Neutrophil (primary cell): ENCODE measurements around the gene SSR3.
"Not testable (repeated sequence)": the region's sequence is repeated elsewhere in the genome, so short reads cannot be mapped to it uniquely, and the experiment has no call there.

Source experiments
- H3K27ac ChIP-seq: fragments of 200-600 bp; sonication (generic); 2 replicates; pipeline ENCODE4 v1.5.1; 2016; ENCODE audit warnings: mild to moderate bottlenecking, moderate library complexity
- H3K27me3 ChIP-seq: fragments of 200-600 bp; sonication (generic); 2 replicates; pipeline ENCODE4 v1.6.0; 2016; ENCODE audit warnings: mild to moderate bottlenecking
- H3K36me3 ChIP-seq: fragments of 200-600 bp; sonication (generic); 2 replicates; pipeline ENCODE4 v1.5.1; 2017
- H3K4me1 ChIP-seq, 2 experiments: fragments of 200-600 bp in 1 of 2; sonication (generic) in 1 of 2; 1 replicate in 1 of 2; 2 replicates in 1 of 2; pipeline versions ENCODE4 v1.5.1 to v1.6.1; 2013 to 2016; ENCODE audit warnings: low read depth in 1 of 2, low read length in 1 of 2, mild to moderate bottlenecking in 1 of 2, moderate library complexity in 1 of 2; ENCODE audit not compliant: control insufficient read depth in 1 of 2, insufficient read depth in 1 of 2
- H3K4me3 ChIP-seq, 2 experiments: fragments of 200-600 bp in 1 of 2; sonication (generic) in 1 of 2; 1 replicate in 1 of 2; 2 replicates in 1 of 2; pipeline ENCODE4 v1.5.1; 2013 to 2016; ENCODE audit warnings: low read depth in 1 of 2, low read length in 1 of 2, mild to moderate bottlenecking in 1 of 2, moderate library complexity in 1 of 2
- H3K9me3 ChIP-seq: fragments of 200-600 bp; sonication (generic); 2 replicates; pipeline ENCODE4 v1.5.1; 2016
- TF ChIP-seq, protein P1 (sequence below): fragments of 200-600 bp; sonication (generic); IDR thresholded peaks from 2 replicates; pipeline ENCODE4 v1.5.1; 2016; ENCODE audit warnings: antibody characterized with exemption

The SSR3 gene

DNA sequence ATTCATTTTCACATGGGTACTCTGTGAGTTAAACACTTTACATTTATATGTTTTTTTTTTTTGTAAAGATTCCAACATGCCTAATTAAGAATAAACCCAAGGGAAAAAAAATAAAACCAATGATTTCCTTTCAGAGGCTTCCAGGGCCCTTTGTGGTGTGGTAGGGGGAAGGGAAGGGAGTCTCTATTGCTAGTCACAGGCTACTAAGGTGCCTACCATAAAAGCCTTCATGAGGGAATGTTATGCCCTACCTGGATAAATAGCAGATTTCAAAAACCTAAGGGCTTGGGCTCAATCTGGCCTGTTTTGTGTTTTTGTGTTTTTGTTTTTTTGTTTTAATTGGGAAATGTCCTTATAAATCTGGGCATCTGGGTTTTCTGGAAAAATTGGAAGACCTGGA lies 38.9 kb upstream of the SSR3 start:
- no peaks in the 10 kb centered on the region for H3K9me3 ChIP-seq
- H3K36me3 ChIP-seq: no peaks in the 10 kb centered on the region
- no peak overlapping the region for H3K27ac ChIP-seq
- TF ChIP-seq, protein P1, sequence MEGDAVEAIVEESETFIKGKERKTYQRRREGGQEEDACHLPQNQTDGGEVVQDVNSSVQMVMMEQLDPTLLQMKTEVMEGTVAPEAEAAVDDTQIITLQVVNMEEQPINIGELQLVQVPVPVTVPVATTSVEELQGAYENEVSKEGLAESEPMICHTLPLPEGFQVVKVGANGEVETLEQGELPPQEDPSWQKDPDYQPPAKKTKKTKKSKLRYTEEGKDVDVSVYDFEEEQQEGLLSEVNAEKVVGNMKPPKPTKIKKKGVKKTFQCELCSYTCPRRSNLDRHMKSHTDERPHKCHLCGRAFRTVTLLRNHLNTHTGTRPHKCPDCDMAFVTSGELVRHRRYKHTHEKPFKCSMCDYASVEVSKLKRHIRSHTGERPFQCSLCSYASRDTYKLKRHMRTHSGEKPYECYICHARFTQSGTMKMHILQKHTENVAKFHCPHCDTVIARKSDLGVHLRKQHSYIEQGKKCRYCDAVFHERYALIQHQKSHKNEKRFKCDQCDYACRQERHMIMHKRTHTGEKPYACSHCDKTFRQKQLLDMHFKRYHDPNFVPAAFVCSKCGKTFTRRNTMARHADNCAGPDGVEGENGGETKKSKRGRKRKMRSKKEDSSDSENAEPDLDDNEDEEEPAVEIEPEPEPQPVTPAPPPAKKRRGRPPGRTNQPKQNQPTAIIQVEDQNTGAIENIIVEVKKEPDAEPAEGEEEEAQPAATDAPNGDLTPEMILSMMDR: no peak
- peaks cover 5 to 15% of the 10 kb centered on the region in 2 experiments for H3K4me1 ChIP-seq
- H3K4me3 ChIP-seq: no peak overlapping the region
- H3K27me3 ChIP-seq: no peaks in the 10 kb centered on the region

GRCh38 chr3:156589806-156590205 lies 34.9 kb upstream of the SSR3 start:
- peaks cover 33 to 45% of the 10 kb centered on the region in 2 experiments for H3K4me1 ChIP-seq

GRCh38 chr3:156587760-156588069 lies 32.8 kb upstream of the SSR3 start:
- no peaks in the 10 kb centered on the region for H3K36me3 ChIP-seq
- H3K4me1 ChIP-seq: peaks cover 40 to 53% of the 10 kb centered on the region in 2 experiments
- TF ChIP-seq, protein P1: no peak
- no peaks in the 10 kb centered on the region for H3K9me3 ChIP-seq
- peak overlapping the region; percentile 83 for H3K27ac ChIP-seq
- H3K4me3 ChIP-seq: no peak overlapping the region
- H3K27me3 ChIP-seq: no peaks in the 10 kb centered on the region

More at GRCh38 chr3:156589806-156590205, 34.9 kb upstream of the SSR3 start:
- H3K27me3 ChIP-seq, H3K36me3 ChIP-seq, H3K9me3 ChIP-seq, H3K4me3 ChIP-seq: not testable (repeated sequence)
- peak overlapping the region; percentile 16 for H3K27ac ChIP-seq

DNA sequence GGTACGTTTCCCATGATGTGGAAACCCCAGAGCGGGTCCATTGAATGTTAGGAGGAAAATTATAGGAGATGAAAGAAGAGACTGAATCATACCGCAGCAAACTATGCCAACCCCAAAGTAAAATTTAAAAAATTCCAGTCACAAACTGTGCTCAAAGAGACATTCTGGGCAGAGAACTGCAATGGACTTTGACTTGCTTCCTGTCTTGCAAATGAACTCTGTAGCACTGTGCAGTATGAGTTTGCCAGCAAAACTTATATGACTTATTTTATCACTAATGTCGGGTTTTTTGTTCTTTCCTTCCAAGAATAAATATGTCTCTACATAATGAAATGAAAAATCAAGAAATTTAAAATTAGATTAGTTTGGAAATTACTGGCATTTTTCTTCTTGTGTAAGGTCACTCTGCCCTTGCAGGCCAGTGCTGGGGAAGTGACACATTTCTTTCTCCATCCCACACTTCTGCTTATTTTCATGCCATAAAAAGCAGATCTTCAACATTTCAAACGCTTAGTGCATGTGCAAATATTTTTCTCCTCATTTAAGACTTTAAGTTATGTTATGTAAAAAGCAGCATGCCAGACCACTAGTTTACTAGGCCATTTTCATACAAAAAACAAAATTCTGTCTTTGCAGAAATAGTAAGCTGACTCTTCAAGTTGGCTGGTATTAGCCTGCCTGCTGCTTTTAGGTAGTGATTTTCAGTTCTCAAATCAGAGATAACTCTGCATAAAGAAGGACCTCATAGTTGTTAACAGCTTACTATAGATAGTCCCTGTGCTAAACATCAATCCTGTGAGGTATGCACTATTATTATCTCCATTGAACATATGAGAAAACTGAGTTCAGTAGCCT lies 32.2 kb upstream of the SSR3 start:
- TF ChIP-seq, protein P1: no peak
- Histone ChIP-seq H3K9me3 (no peaks in the 10 kb centered on the region), H3K4me1 (peaks cover 40 to 53% of the 10 kb centered on the region in 2 experiments), H3K27me3 (no peaks in the 10 kb centered on the region), H3K36me3 (no peaks in the 10 kb centered on the region), H3K27ac (peak overlapping the region; percentile 83), H3K4me3 (no peak overlapping the region)

GRCh38 chr3:156583469-156583868 lies 28.6 kb upstream of the SSR3 start:
- TF ChIP-seq, protein P1: no peak
- no peaks in the 10 kb centered on the region for H3K36me3 ChIP-seq
- no peaks in the 10 kb centered on the region for H3K27me3 ChIP-seq
- peak overlapping the region; percentile 32 for H3K27ac ChIP-seq
- peaks cover 32 to 42% of the 10 kb centered on the region in 2 experiments for H3K4me1 ChIP-seq
- H3K4me3 ChIP-seq: no peak overlapping the region
- no peaks in the 10 kb centered on the region for H3K9me3 ChIP-seq

DNA sequence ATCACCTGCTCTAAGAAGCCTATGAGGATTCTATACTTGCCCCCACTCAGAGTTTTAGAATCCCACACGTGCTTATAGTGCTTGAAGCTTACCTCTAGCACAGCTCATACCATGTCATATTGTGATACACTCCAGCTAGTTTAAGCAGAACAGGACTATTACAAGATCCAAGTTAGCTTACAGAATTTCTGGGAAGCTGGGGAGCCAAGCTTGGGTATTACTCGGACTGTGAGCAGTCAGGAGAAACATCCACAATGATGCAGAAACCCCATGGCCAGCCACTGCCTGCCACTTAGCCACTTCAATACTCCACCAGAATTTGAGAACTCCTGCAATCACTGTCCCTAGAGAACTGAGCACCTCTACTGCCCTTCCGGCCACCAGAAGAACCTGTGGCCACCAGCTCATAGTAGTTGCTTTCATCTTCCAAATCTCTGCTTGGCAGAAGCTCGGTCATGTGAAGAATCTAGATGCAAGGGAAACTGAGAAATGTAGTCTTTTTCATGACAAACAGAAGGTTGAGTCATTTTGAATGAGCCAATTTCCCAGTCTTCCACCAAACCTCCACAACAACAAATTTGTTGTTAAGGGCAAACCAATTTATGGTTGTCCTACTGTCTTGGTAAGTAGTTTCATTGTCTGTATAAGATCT lies 27.7 kb upstream of the SSR3 start:
- Histone ChIP-seq H3K27ac (no peak overlapping the region), H3K36me3 (no peaks in the 10 kb centered on the region), H3K9me3 (no peaks in the 10 kb centered on the region), H3K27me3 (no peaks in the 10 kb centered on the region), H3K4me1 (peaks cover 24 to 34% of the 10 kb centered on the region in 2 experiments), H3K4me3 (no peak overlapping the region)
- TF ChIP-seq, protein P1: no peak
